Measurements from ENCODE around the gene SPR.
"Not testable (repeated sequence)": the region's sequence is repeated elsewhere in the genome, so short reads cannot be mapped to it uniquely, and the experiment has no call there.

SPR gene

GRCh38 chr2:72889991-72890390 lies 2.8 kb downstream of the SPR start:
- DNase-seq = no peak

- no peak for DNase-seq
Measured at GRCh38 chr2:72891091-72891818, 4.0 kb downstream of the SPR start.

- peak; percentile 58 for DNase-seq
Measured at GRCh38 chr2:72892506-72893173, 5.4 kb downstream of the SPR start.

- DNase-seq = peak; percentile 42
Measured at GRCh38 chr2:72893594-72894319, 6.5 kb downstream of the SPR start.

GRCh38 chr2:72894514-72894913 lies 7.3 kb downstream of the SPR start:
- no peak for DNase-seq

GRCh38 chr2:72895154-72895553 lies 7.9 kb downstream of the SPR start:
- no peak for DNase-seq

GRCh38 chr2:72895759-72896281 lies 8.6 kb downstream of the SPR start:
- DNase-seq = no peak

GRCh38 chr2:72896446-72896845 lies 9.2 kb downstream of the SPR start:
- no peak for DNase-seq

- no peak for DNase-seq
Measured at GRCh38 chr2:72897785-72898584, 10.8 kb downstream of the SPR start.

- no peak for DNase-seq
Measured at GRCh38 chr2:72898585-72898906, 11.3 kb downstream of the SPR start.

GRCh38 chr2:72900191-72900825 lies 13.1 kb downstream of the SPR start:
- no peak for DNase-seq

GRCh38 chr2:72901426-72901825 lies 14.2 kb downstream of the SPR start:
- DNase-seq = no peak

- DNase-seq = not testable (repeated sequence)
Measured at GRCh38 chr2:72907369-72907768, 20.2 kb downstream of the SPR start.

GRCh38 chr2:72908741-72909140 lies 21.5 kb downstream of the SPR start:
- DNase-seq = no peak

GRCh38 chr2:72911256-72911655 lies 24.0 kb downstream of the SPR start:
- DNase-seq = no peak

GRCh38 chr2:72913486-72914205 lies 26.4 kb downstream of the SPR start:
- no peak for DNase-seq

GRCh38 chr2:72914206-72914559 lies 27.0 kb downstream of the SPR start:
- no peak for DNase-seq

GRCh38 chr2:72914589-72915319 lies 27.5 kb downstream of the SPR start:
- no peak for DNase-seq

- no peak for DNase-seq
Measured at GRCh38 chr2:72915320-72915906, 28.2 kb downstream of the SPR start.

- peak; percentile 54 for DNase-seq
Measured at GRCh38 chr2:72915907-72916742, 28.9 kb downstream of the SPR start.
